Pons (tissue), 1 donor: Measurements from ENCODE around the gene ATP7A.
"Not testable (repeated sequence)": the region's sequence is repeated elsewhere in the genome, so short reads cannot be mapped to it uniquely, and the experiment has no call there.

Experiments
- DNase-seq: peaks from one replicate; pipeline ENCODE4 v3.0.0-alpha.2; 2016; ENCODE audit warnings: low spot score

Gene ATP7A

GRCh38 chrX:77910108-77910840, at the start of gene ATP7A:
ATP7A (plus strand) TSS chrX:77910693; CDS start chrX:77971642, 60,949 bp downstream.
- DNase-seq = peak; percentile 84

- DNase-seq = no peak
Observed at GRCh38 chrX:77875372-77875771, 35.1 kb upstream of the ATP7A start.

- DNase-seq = not testable (repeated sequence)
Observed at GRCh38 chrX:77881418-77881817, 29.1 kb upstream of the ATP7A start.

GRCh38 chrX:77892887-77893286, 17.6 kb upstream of the ATP7A start:
- DNase-seq = no peak

GRCh38 chrX:77893713-77894112, 16.8 kb upstream of the ATP7A start:
- no peak for DNase-seq

- DNase-seq = peak; percentile 96
Observed at GRCh38 chrX:77894921-77895886, 15.3 kb upstream of the ATP7A start, which contains the start of gene MAGT1. MAGT1 (minus strand) TSS chrX:77895435; CDS start chrX:77895410, 25 bp downstream.

- DNase-seq = peak; percentile 99
Observed at GRCh38 chrX:77899081-77899828, 11.2 kb upstream of the ATP7A start, which contains the start of gene COX7B. COX7B (plus strand) TSS chrX:77899468; CDS start chrX:77899554, 86 bp downstream.

GRCh38 chrX:77900688-77901087, 9.8 kb upstream of the ATP7A start:
- no peak for DNase-seq

GRCh38 chrX:77901506-77901905, 9.0 kb upstream of the ATP7A start:
- no peak for DNase-seq

- no peak for DNase-seq
Observed at GRCh38 chrX:77917294-77917933, 6.9 kb downstream of the ATP7A start.

- DNase-seq = no peak
Observed at GRCh38 chrX:77918568-77918967, 8.1 kb downstream of the ATP7A start.

GRCh38 chrX:77919370-77919769, 8.9 kb downstream of the ATP7A start:
- DNase-seq = not testable (repeated sequence)

GRCh38 chrX:77922787-77923186, 12.3 kb downstream of the ATP7A start:
- DNase-seq = no peak

GRCh38 chrX:77924320-77924859, 13.9 kb downstream of the ATP7A start:
- DNase-seq = no peak

GRCh38 chrX:77925764-77926163, 15.3 kb downstream of the ATP7A start:
- no peak for DNase-seq

- no peak for DNase-seq
Observed at GRCh38 chrX:77930581-77930980, 20.1 kb downstream of the ATP7A start.

GRCh38 chrX:77935886-77936285, 25.4 kb downstream of the ATP7A start:
- no peak for DNase-seq

GRCh38 chrX:77936299-77936698, 25.8 kb downstream of the ATP7A start:
- no peak for DNase-seq

GRCh38 chrX:77937291-77937690, 26.8 kb downstream of the ATP7A start:
- no peak for DNase-seq

- no peak for DNase-seq
Observed at GRCh38 chrX:77938083-77938680, 27.7 kb downstream of the ATP7A start.

- DNase-seq = not testable (repeated sequence)
Observed at GRCh38 chrX:77945031-77945430, 34.5 kb downstream of the ATP7A start.
